IMR-90 (cell line): ENCODE measurements around the gene SBNO1. TPM values are rescaled to one million over a fixed set of nuclear protein-coding genes. Genes with fewer than 3 reads are reported as not detected.

Source experiments
- ATAC-seq: fragments of 200-7000 bp; cut with Tn5 transposase; 2 replicates; pipeline ENCODE4 v1.9.1; 2020; ENCODE audit warnings: low read depth, mild to moderate bottlenecking, moderate library complexity
- BruUV-seq: library from RNA; stranded (reverse); fragments of 400-500 nt; replicated peaks from 2 replicates; lab custom pipeline; 2021; lab: Mats Ljungman, UMichigan
- CTCF ChIA-PET: fragments of 300-600 bp; formaldehyde crosslinking; extraction: SDS; loops from one replicate; lab custom pipeline; 2021; ENCODE audit warnings: antibody characterized with exemption; lab: Yijun Ruan, JAX
- POLR2A ChIA-PET: fragments of 300-600 bp; sonication (Branson Sonifier 250); formaldehyde crosslinking; loops from one replicate; lab custom pipeline; 2022; ENCODE audit warnings: antibody characterized with exemption; ENCODE audit not compliant: unreplicated experiment; lab: Charles Lee
- DNase-seq: peaks from one replicate; pipeline ENCODE4 v3.0.0; 2013
- H2AFZ ChIP-seq: replicated peaks from 2 replicates; pipeline ENCODE3; 2013; ENCODE audit warnings: low read length, mild to moderate bottlenecking; ENCODE audit not compliant: poor library complexity
- H2AK5ac ChIP-seq: 2 replicates; pipeline ENCODE4 v1.6.1; 2013; ENCODE audit warnings: low read depth, low read length, inconsistent platforms
- H2AK9ac ChIP-seq: replicated peaks from 2 replicates; pipeline ENCODE3; 2013; ENCODE audit warnings: mild to moderate bottlenecking, low read depth, low read length, moderate library complexity; ENCODE audit not compliant: poor library complexity
- H2BK120ac ChIP-seq: 2 replicates; pipeline ENCODE4 v1.6.1; 2013; ENCODE audit warnings: low read depth, low read length, inconsistent platforms
- H2BK15ac ChIP-seq: 3 replicates; pipeline ENCODE4 v1.6.1; 2013; ENCODE audit warnings: low read depth, low read length, inconsistent platforms
- H2BK20ac ChIP-seq: 2 replicates; pipeline ENCODE4 v1.6.1; 2013; ENCODE audit warnings: low read depth, mild to moderate bottlenecking, inconsistent platforms, low read length, moderate library complexity
- H2BK5ac ChIP-seq: 2 replicates; pipeline ENCODE4 v1.6.1; 2013; ENCODE audit warnings: mild to moderate bottlenecking, low read depth, low read length, inconsistent platforms; ENCODE audit not compliant: poor library complexity, severe bottlenecking
- H3K14ac ChIP-seq: replicated peaks from 2 replicates; pipeline ENCODE4 v1.6.1; 2013; ENCODE audit warnings: low read depth, low read length, inconsistent platforms
- H3K18ac ChIP-seq: 2 replicates; pipeline ENCODE4 v1.6.1; 2013; ENCODE audit warnings: low read depth, low read length, control low read depth
- H3K23ac ChIP-seq: 2 replicates; pipeline ENCODE4 v1.6.1; 2013; ENCODE audit warnings: low read depth, low read length, inconsistent platforms
- H3K27ac ChIP-seq: 2 replicates; pipeline ENCODE4 v1.5.1; 2013; ENCODE audit warnings: mild to moderate bottlenecking, control low read depth, low read length; ENCODE audit not compliant: insufficient read depth
- H3K27me3 ChIP-seq: 2 replicates; pipeline ENCODE4 v1.6.1; 2013; ENCODE audit warnings: low read length; ENCODE audit not compliant: control insufficient read depth, insufficient read depth
- H3K36me3 ChIP-seq: 2 replicates; pipeline ENCODE4 v1.6.1; 2013; ENCODE audit warnings: low read length, mixed read lengths; ENCODE audit not compliant: control insufficient read depth, insufficient read depth
- H3K4ac ChIP-seq: 2 replicates; pipeline ENCODE4 v1.6.1; 2013; ENCODE audit warnings: low read depth, low read length, inconsistent platforms
- H3K4me1 ChIP-seq: 2 replicates; pipeline ENCODE4 v1.6.1; 2013; ENCODE audit warnings: low read length, mixed read lengths; ENCODE audit not compliant: control insufficient read depth, insufficient read depth
- H3K4me2 ChIP-seq: 2 replicates; pipeline ENCODE4 v1.6.1; 2013; ENCODE audit warnings: low read depth, mild to moderate bottlenecking, control low read depth, low read length, moderate library complexity
- H3K4me3 ChIP-seq: 2 replicates; pipeline ENCODE4 v1.5.1; 2013; ENCODE audit warnings: low read depth, mild to moderate bottlenecking, control low read depth, low read length, moderate library complexity; ENCODE audit not compliant: insufficient read depth
- H3K56ac ChIP-seq: 2 replicates; pipeline ENCODE4 v1.6.1; 2013; ENCODE audit warnings: low read length, inconsistent platforms; ENCODE audit not compliant: insufficient read depth; ENCODE audit errors: extremely low read depth
- H3K79me1 ChIP-seq, 2 experiments: 2 replicates each; pipeline ENCODE4 v1.6.1; 2013; ENCODE audit warnings: low read length in 2 of 2, inconsistent platforms in 1 of 2, low read depth in 1 of 2
- H3K9ac ChIP-seq: 2 replicates; pipeline ENCODE4 v1.6.1; 2013; ENCODE audit warnings: low read depth, low read length, control low read depth
- H3K9me1 ChIP-seq: 2 replicates; pipeline ENCODE4 v1.6.1; 2013; ENCODE audit warnings: low read length, inconsistent platforms; ENCODE audit not compliant: insufficient read depth
- H3K9me3 ChIP-seq: 2 replicates; pipeline ENCODE4 v1.6.1; 2013; ENCODE audit warnings: low read length; ENCODE audit not compliant: control insufficient read depth, insufficient read depth
- H4K20me1 ChIP-seq: 2 replicates; pipeline ENCODE4 v1.6.1; 2013; ENCODE audit warnings: low read length, inconsistent platforms; ENCODE audit not compliant: insufficient read depth
- H4K5ac ChIP-seq: 2 replicates; pipeline ENCODE4 v1.6.1; 2013; ENCODE audit warnings: mild to moderate bottlenecking, low read depth, low read length, control low read depth
- H4K8ac ChIP-seq, 2 experiments: 2 replicates each; pipeline ENCODE4 v1.6.1; 2013; ENCODE audit warnings: low read depth in 2 of 2, low read length in 2 of 2, control low read depth in 1 of 2, inconsistent platforms in 1 of 2
- H4K91ac ChIP-seq: 2 replicates; pipeline ENCODE4 v1.6.1; 2013; ENCODE audit warnings: low read depth, low read length, inconsistent platforms; ENCODE audit not compliant: insufficient read depth
- BHLHE40 ChIP-seq: fragments of 150-350 bp; IDR thresholded peaks from 2 replicates; pipeline ENCODE4 v1.6.1; 2016; ENCODE audit warnings: mild to moderate bottlenecking, low read depth, low read length
- CEBPB ChIP-seq: IDR thresholded peaks from 2 replicates; pipeline ENCODE4 v1.6.1; 2012; ENCODE audit warnings: low read depth, low read length, improper control_type of control experiment
- CHD1 ChIP-seq: IDR thresholded peaks from 2 replicates; pipeline ENCODE4 v1.6.1; 2012; ENCODE audit warnings: low read depth, low read length, improper control_type of control experiment
- ELK1 ChIP-seq: fragments of 150-350 bp; IDR thresholded peaks from 2 replicates; pipeline ENCODE4 v1.6.1; 2016; ENCODE audit warnings: low read depth, mild to moderate bottlenecking, low read length, moderate library complexity, borderline replicate concordance
- FOS ChIP-seq: fragments of 150-350 bp; IDR thresholded peaks from 2 replicates; pipeline ENCODE4 v1.6.1; 2016; ENCODE audit warnings: low read depth, low read length
- MAFK ChIP-seq: IDR thresholded peaks from 2 replicates; pipeline ENCODE4 v1.6.1; 2012; ENCODE audit warnings: low read depth, low read length, improper control_type of control experiment
- MAZ ChIP-seq: IDR thresholded peaks from 2 replicates; pipeline ENCODE4 v1.6.1; 2012; ENCODE audit warnings: low read depth, mild to moderate bottlenecking, low read length, improper control_type of control experiment, moderate library complexity, borderline replicate concordance
- MXI1 ChIP-seq: IDR thresholded peaks from 2 replicates; pipeline ENCODE4 v1.6.1; 2012; ENCODE audit warnings: low read depth, mild to moderate bottlenecking, low read length, moderate library complexity, borderline replicate concordance
- NFE2L2 ChIP-seq: fragments of 150-350 bp; IDR thresholded peaks from 2 replicates; pipeline ENCODE4 v1.6.1; 2016; ENCODE audit warnings: low read depth, mild to moderate bottlenecking, low read length
- POLR2A ChIP-seq: IDR thresholded peaks from 2 replicates; pipeline ENCODE4 v1.6.1; 2012; ENCODE audit warnings: mild to moderate bottlenecking, low read depth, low read length
- RAD21 ChIP-seq: IDR thresholded peaks from 2 replicates; pipeline ENCODE4 v1.6.1; 2012; ENCODE audit warnings: low read length, improper control_type of control experiment
- RCOR1 ChIP-seq: IDR thresholded peaks from 2 replicates; pipeline ENCODE4 v1.6.1; 2012; ENCODE audit warnings: mild to moderate bottlenecking, low read length, improper control_type of control experiment; ENCODE audit not compliant: insufficient replicate concordance
- RFX5 ChIP-seq: IDR thresholded peaks from 2 replicates; pipeline ENCODE4 v1.8.0; 2012; ENCODE audit warnings: low read depth, mild to moderate bottlenecking, low read length, moderate library complexity
- SMC3 ChIP-seq: fragments of 150-350 bp; IDR thresholded peaks from 2 replicates; pipeline ENCODE4 v1.6.1; 2016; ENCODE audit warnings: low read depth, mild to moderate bottlenecking, antibody characterized with exemption, low read length, moderate library complexity
- USF2 ChIP-seq: fragments of 150-350 bp; IDR thresholded peaks from 2 replicates; pipeline ENCODE4 v1.6.1; 2017; ENCODE audit warnings: mild to moderate bottlenecking, antibody characterized with exemption, low read length, low read depth
- WGBS, 2 experiments: methylation state at CpG; one replicate each; pipeline versions ENCODE4 v1.1.5 to v1.1.7; 2013; ENCODE audit warnings: missing lambda C conversion rate in 2 of 2; ENCODE audit not compliant: insufficient read length in 1 of 2; ENCODE audit errors: extremely low coverage in 2 of 2; 5-methylcytosine and 5-hydroxymethylcytosine counted together
- dilution Hi-C: fragments of 300-500 bp; cut with HindIII; formaldehyde crosslinking; loops from one replicate; pipeline ENCODE4 v1.14.3; 2018; ENCODE audit warnings: low sequenced_read_pairs; ENCODE audit not compliant: unreplicated experiment
- in situ Hi-C: fragments of 300-500 bp; cut with MboI; formaldehyde crosslinking; loops from 3 replicates; pipeline ENCODE4 v1.14.3; 2019; ENCODE audit warnings: low sequenced_read_pairs, inconsistent platforms, mixed read lengths
- intact Hi-C: fragments of 100-400 bp; cut with micrococcal nuclease; formaldehyde crosslinking; loops from 2 replicates; pipeline ENCODE4 v1.10.0; 2022
- polyA plus RNA-seq, 3 experiments: library from polyadenylated mRNA; depleted of rRNA; stranded (reverse); fragments of >200 nt; gene quantifications; 2 replicates each; pipeline ENCODE4 v1.2.3, GENCODE V29; 2012; ENCODE audit warnings: low replicate concordance in 1 of 3
- total RNA-seq: library from RNA; depleted of rRNA; stranded (reverse); fragments of >200 nt; gene quantifications from 2 replicates; pipeline ENCODE4 v1.2.3, GENCODE V29; 2012
- TF ChIP-seq, protein P1 (sequence below): conservative IDR thresholded peaks from 2 replicates; pipeline ENCODE4 v1.5.1; 2012; ENCODE audit warnings: mild to moderate bottlenecking, low read depth, low read length, improper control_type of control experiment

Gene SBNO1
- total and polyA plus RNA-seq, 2 of the 4 experiments (the other 2 are of a cell fraction) = 5.3 to 24.9 TPM

DNA sequence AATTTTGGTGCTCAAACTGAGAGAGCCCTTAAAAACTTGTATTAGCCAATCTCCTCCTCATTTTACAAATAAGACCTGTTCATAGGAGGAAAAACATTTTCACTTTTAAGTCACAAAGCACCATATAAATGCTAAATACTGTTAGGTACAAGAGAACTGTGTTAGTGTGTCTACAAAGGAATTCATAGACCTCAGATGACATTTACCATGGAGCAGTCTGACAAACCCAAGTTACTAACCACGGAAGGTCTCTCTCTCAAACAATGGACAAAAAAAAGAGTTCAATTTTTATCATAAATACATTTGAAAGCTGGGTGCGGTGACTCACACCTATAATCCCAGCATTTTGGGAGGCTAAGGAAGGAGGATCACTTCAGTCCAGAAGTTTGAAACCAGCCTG, 10.0 kb downstream of the SBNO1 start:
- no peak overlapping the region for H3K4me3 ChIP-seq
- no peak overlapping the region for H4K91ac ChIP-seq
- no peak for ATAC-seq
- H3K36me3 ChIP-seq = 0 out of 2 replicates have a peak, but pooled peaks cover 4% of the 10 kb centered on the region
- no peak overlapping the region for H3K4ac ChIP-seq
- no CpG with 5 or more reads among the region's 2 CpGs for WGBS, 2 experiments
- H3K9me1 ChIP-seq = peaks cover 5% of the 10 kb centered on the region
- no peak overlapping the region for H3K14ac ChIP-seq
- H2AFZ ChIP-seq = no peak overlapping the region
- intact Hi-C loops = no loop called here
- in situ Hi-C loops = no loop called here
- DNase-seq = no peak
- H3K56ac ChIP-seq = no peak overlapping the region
- no peak overlapping the region for H3K18ac ChIP-seq
- H2AK5ac ChIP-seq = no peak overlapping the region
- H3K4me2 ChIP-seq = no peak overlapping the region
- H4K5ac ChIP-seq = no peak overlapping the region
- no peak overlapping the region for H2BK15ac ChIP-seq
- H2BK120ac ChIP-seq = no peak overlapping the region
- CTCF ChIA-PET = interaction anchor here (2.1 kb wide), 1 partner anchor 11 kb away, joined by 4 read pairs; no protein-coding TSS in a partner anchor
- TF ChIP-seq SMC3 (no peak), NFE2L2 (no peak), MXI1 (no peak), RFX5 (no peak), USF2 (no peak), RCOR1 (no peak), BHLHE40 (no peak), RAD21 (no peak), CHD1 (no peak), ELK1 (no peak), MAFK (no peak), FOS (no peak), MAZ (no peak), CEBPB (no peak), POLR2A (no peak)
- TF ChIP-seq, protein P1, sequence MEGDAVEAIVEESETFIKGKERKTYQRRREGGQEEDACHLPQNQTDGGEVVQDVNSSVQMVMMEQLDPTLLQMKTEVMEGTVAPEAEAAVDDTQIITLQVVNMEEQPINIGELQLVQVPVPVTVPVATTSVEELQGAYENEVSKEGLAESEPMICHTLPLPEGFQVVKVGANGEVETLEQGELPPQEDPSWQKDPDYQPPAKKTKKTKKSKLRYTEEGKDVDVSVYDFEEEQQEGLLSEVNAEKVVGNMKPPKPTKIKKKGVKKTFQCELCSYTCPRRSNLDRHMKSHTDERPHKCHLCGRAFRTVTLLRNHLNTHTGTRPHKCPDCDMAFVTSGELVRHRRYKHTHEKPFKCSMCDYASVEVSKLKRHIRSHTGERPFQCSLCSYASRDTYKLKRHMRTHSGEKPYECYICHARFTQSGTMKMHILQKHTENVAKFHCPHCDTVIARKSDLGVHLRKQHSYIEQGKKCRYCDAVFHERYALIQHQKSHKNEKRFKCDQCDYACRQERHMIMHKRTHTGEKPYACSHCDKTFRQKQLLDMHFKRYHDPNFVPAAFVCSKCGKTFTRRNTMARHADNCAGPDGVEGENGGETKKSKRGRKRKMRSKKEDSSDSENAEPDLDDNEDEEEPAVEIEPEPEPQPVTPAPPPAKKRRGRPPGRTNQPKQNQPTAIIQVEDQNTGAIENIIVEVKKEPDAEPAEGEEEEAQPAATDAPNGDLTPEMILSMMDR = no peak
- no TSS peak for BruUV-seq
- H2BK20ac ChIP-seq = no peak overlapping the region
- no peaks in the 10 kb centered on the region for H3K27me3 ChIP-seq
- peaks cover 6 to 61% of the 10 kb centered on the region in 2 experiments for H3K79me1 ChIP-seq
- no peak overlapping the region for H3K9ac ChIP-seq
- no peaks in the 10 kb centered on the region for H3K9me3 ChIP-seq
- H3K27ac ChIP-seq = no peak overlapping the region
- H3K4me1 ChIP-seq = peaks cover 10% of the 10 kb centered on the region
- POLR2A ChIA-PET = no interaction called here
- H3K23ac ChIP-seq = no peak overlapping the region
- no peak overlapping the region for H2BK5ac ChIP-seq
- H4K8ac ChIP-seq = no peak overlapping the region
- dilution Hi-C loops = no loop called here
- peaks cover 77% of the 10 kb centered on the region for H4K20me1 ChIP-seq
- no peak overlapping the region for H2AK9ac ChIP-seq
